ENCODE data around the gene RPS19. TPM values are rescaled to one million over a fixed set of nuclear protein-coding genes. Genes with fewer than 3 reads are reported as not detected.

The RPS19 gene
- total RNA-seq, 1 experiment from 2014 or later = 1,349 TPM

- Histone ChIP-seq H3K9me3 (ENCODE audit: control insufficient read depth, insufficient read depth, low read depth, low read length) (no peaks in the 10 kb centered on the region), H3K27ac (ENCODE audit: low read length) (no peak overlapping the region), H3K4me1 (ENCODE audit: control insufficient read depth, insufficient read depth, low read length) (no peaks in the 10 kb centered on the region), H3K4me3 (ENCODE audit: low read depth in 2 of 2, low read length in 2 of 2) (no peak overlapping the region), H3K27me3 (ENCODE audit: control insufficient read depth, insufficient read depth, low read length) (no peaks in the 10 kb centered on the region; the same call in 1 of the 2 replicates), H3K36me3 (ENCODE audit: control insufficient read depth, insufficient read depth, low read length) (no peaks in the 10 kb centered on the region)
- CTCF ChIA-PET = no interaction called here
- 0 out of 2 replicates have a peak, but pooled peaks have one; percentile 18 for ATAC-seq
- no peak for TF ChIP-seq SIN3A (IDR thresholded peaks at IDR 0.05; ENCODE audit: borderline replicate concordance, insufficient read depth, low read depth, low read length)
- TF ChIP-seq REST (IDR thresholded peaks at IDR 0.05; ENCODE audit: insufficient read depth in 1 of 2, low read depth in 2 of 2, low read length in 1 of 2) = no peak
- DNase-seq (ENCODE audit: low read depth, low spot score) = no peak
- no TSS peak for BruUV-seq (replicated peaks)
- POLR2A ChIA-PET = no interaction called here
- intact Hi-C loops (cut with micrococcal nuclease; ENCODE audit: unreplicated experiment) = no loop called here
- in situ Hi-C loops (cut with HindIII; ENCODE audit: low pct_unique_long_range_greater_than_20kb, low sequenced_read_pairs) = no loop called here
Measured at GRCh38 chr19:41910240-41910991, 50.4 kb downstream of the RPS19 start.

- Histone ChIP-seq H3K27me3 (ENCODE audit: control insufficient read depth, insufficient read depth, low read length) (no peaks in the 10 kb centered on the region; the same call in 1 of the 2 replicates), H3K4me1 (ENCODE audit: control insufficient read depth, insufficient read depth, low read length) (no peaks in the 10 kb centered on the region), H3K9me3 (ENCODE audit: control insufficient read depth, insufficient read depth, low read depth, low read length) (no peaks in the 10 kb centered on the region), H3K36me3 (ENCODE audit: control insufficient read depth, insufficient read depth, low read length) (no peaks in the 10 kb centered on the region), H3K4me3 (ENCODE audit: low read depth in 2 of 2, low read length in 2 of 2) (no peak overlapping the region), H3K27ac (ENCODE audit: low read length) (no peak overlapping the region)
- no peak for TF ChIP-seq REST (IDR thresholded peaks at IDR 0.05; ENCODE audit: insufficient read depth in 1 of 2, low read depth in 2 of 2, low read length in 1 of 2)
- no peak for TF ChIP-seq SIN3A (IDR thresholded peaks at IDR 0.05; ENCODE audit: borderline replicate concordance, insufficient read depth, low read depth, low read length)
- TF ChIP-seq TCF7L2 (IDR thresholded peaks at IDR 0.05; ENCODE audit: low read depth, low read length) = no peak
- no peak for TF ChIP-seq CTCF (IDR thresholded peaks at IDR 0.05)
- no peak for TF ChIP-seq POLR2AphosphoS5 (IDR thresholded peaks at IDR 0.05; ENCODE audit: low read depth, low read length)
- DNase-seq (ENCODE audit: low read depth, low spot score) (no peak), ATAC-seq (no peak)
- no TSS peak for BruUV-seq (replicated peaks)
- ChIA-PET POLR2A (no interaction called here), CTCF (no interaction called here)
- in situ Hi-C loops (cut with HindIII; ENCODE audit: low pct_unique_long_range_greater_than_20kb, low sequenced_read_pairs) = no loop called here
- intact Hi-C loops (cut with micrococcal nuclease; ENCODE audit: unreplicated experiment) = no loop called here
Measured at GRCh38 chr19:41910992-41911888, 51.2 kb downstream of the RPS19 start.
